BLaER1 treated with 17β-estradiol and CSF1 and Interleukin-3, amounts not matched to agents 10 nM and 100 nM (cell line): Measurements from ENCODE around the gene TAPBPL.

ENCODE experiments used
- H3K27ac ChIP-seq, 11 experiments: shearing (Covaris generic); formaldehyde crosslinking; 2 replicates each; pipeline ENCODE4 v1.8.1; 2022
- H3K27me3 ChIP-seq, 11 experiments: shearing (Covaris generic); formaldehyde crosslinking; 2 replicates each; pipeline ENCODE4 v1.8.1; 2022
- H3K36me3 ChIP-seq, 11 experiments: shearing (Covaris generic); formaldehyde crosslinking; 2 replicates each; pipeline ENCODE4 v1.8.1; 2022
- H3K4me1 ChIP-seq, 10 experiments: shearing (Covaris generic); formaldehyde crosslinking; 2 replicates each; pipeline ENCODE4 v1.8.1; 2022
- H3K4me2 ChIP-seq, 11 experiments: shearing (Covaris generic); formaldehyde crosslinking; 2 replicates each; pipeline ENCODE4 v1.8.1; 2022
- H3K4me3 ChIP-seq, 10 experiments: shearing (Covaris generic); formaldehyde crosslinking; 2 replicates each; pipeline ENCODE4 v1.8.1; 2022
- H3K9ac ChIP-seq, 11 experiments: shearing (Covaris generic); formaldehyde crosslinking; 2 replicates each; pipeline ENCODE4 v1.8.1; 2022
- H3K9me3 ChIP-seq, 11 experiments: shearing (Covaris generic); formaldehyde crosslinking; replicated peaks in 1 of 11; 2 replicates each; pipeline ENCODE4 v1.8.1; 2022
- H4K20me1 ChIP-seq, 11 experiments: shearing (Covaris generic); formaldehyde crosslinking; 2 replicates each; pipeline ENCODE4 v1.8.1; 2022
- Cebpa-rat ChIP-seq, 11 experiments: shearing (Covaris generic); IDR thresholded peaks; 2 replicates each; pipeline ENCODE4 v1.8.1; 2022

TAPBPL gene

DNA sequence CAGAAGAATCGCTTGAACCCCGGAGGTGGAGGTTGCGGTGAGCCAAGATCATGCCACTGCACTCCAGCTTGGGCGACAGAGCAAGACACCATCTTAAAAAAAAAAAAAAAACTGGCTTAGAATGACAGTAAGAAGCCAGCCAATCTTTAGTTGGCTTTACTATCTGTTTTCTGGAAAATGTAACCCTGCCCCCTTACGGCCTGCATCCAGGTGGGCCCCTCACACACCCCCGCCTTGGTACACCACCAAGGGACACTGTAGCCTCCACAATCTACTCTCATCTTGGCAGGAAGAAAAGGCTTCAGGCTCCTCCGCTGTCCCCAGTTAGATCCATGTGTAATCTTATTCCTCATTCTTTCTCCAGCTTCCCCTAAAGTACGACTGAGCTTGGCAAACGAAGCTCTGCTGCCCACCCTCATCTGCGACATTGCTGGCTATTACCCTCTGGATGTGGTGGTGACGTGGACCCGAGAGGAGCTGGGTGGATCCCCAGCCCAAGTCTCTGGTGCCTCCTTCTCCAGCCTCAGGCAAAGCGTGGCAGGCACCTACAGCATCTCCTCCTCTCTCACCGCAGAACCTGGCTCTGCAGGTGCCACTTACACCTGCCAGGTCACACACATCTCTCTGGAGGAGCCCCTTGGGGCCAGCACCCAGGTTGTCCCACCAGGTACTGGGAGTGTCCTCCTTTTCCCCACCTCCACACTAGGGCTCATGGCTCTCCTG lies 6.6 kb downstream of the TAPBPL start:
- Histone ChIP-seq H3K36me3 (peaks cover 50 to 88% (median 69%) of the 10 kb centered on the region in 11 experiments), H3K4me2 (peak overlapping the region; percentile 72 to 99 (median 93)), H3K9me3 (no peaks in the 10 kb centered on the region), H3K27me3 (no peaks in the 10 kb centered on the region), H3K9ac (peak overlapping the region in 4 of 11 experiments; percentile 16 to 43 (median 28); a peak in 5 of 22 replicates), H3K4me1 (peaks cover 64 to 77% (median 70%) of the 10 kb centered on the region in 10 experiments), H3K27ac (peak overlapping the region in 8 of 11 experiments; percentile 33 to 91 (median 83); a peak in 12 of 22 replicates), H3K4me3 (no peak overlapping the region), H4K20me1 (no peaks in the 10 kb centered on the region)
- TF ChIP-seq Cebpa-rat (IDR thresholded peaks at IDR 0.05): no peak

DNA sequence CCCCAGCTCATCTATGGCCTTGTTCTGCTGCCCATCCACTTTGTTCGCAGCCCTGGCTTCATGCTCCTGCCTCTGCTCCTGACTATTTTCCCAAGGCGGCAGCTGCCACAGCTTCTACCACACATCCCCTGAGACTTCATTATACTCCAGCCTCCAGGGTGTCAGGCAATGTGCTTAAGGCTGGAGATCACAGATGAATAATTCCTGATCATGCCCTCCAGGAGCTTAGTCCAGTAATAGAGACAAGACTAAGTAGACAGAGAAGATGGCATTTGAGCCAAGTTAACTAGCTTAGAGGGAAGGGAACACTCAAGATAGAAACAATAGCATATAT lies 7.1 kb downstream of the TAPBPL start:
- Histone ChIP-seq H3K9ac (peak overlapping the region in 4 of 11 experiments; percentile 16 to 43 (median 28); a peak in 5 of 22 replicates), H3K27ac (peak overlapping the region in 8 of 11 experiments; percentile 33 to 91 (median 83); a peak in 13 of 22 replicates), H3K4me3 (no peak overlapping the region), H3K9me3 (no peaks in the 10 kb centered on the region), H4K20me1 (no peaks in the 10 kb centered on the region), H3K36me3 (peaks cover 54 to 88% (median 70%) of the 10 kb centered on the region in 11 experiments), H3K4me2 (peak overlapping the region; percentile 72 to 99 (median 93)), H3K4me1 (peaks cover 64 to 78% (median 71%) of the 10 kb centered on the region in 10 experiments), H3K27me3 (no peaks in the 10 kb centered on the region)
- no peak for TF ChIP-seq Cebpa-rat (IDR thresholded peaks at IDR 0.05)

DNA sequence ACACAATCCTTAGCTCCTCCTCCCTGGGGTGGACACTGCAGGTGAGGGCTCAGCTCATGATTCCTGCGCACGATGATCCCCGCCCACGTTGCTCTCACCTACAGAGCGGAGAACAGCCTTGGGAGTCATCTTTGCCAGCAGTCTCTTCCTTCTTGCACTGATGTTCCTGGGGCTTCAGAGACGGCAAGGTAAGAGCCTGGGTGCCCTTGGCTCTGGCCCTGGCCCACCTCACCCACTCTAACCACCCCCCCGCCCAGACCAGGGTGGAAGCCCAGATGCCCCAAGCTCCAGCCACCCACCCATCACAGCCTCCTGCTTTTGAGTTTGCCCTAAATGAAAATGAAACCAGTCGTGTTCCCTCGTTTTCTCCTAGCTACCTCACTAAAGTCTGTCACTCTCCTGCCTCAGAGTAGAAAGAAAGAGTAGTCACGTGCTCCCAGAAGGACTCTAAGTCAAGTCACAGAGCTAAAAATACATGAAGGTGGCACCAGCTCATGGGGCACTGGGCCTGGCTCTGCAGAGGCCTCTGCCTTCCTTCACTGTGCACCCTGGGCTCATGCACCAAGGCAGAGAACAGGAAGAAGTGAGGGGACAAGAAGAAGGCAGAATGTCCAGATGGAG lies 9.0 kb downstream of the TAPBPL start:
- Histone ChIP-seq H3K27me3 (no peaks in the 10 kb centered on the region), H3K4me3 (peak overlapping the region; percentile 4 to 54 (median 38); a peak in 14 of 20 replicates), H3K9ac (peak overlapping the region; percentile 25 to 78 (median 67); a peak in 21 of 22 replicates), H3K4me1 (peaks cover 79 to 89% (median 87%) of the 10 kb centered on the region in 10 experiments), H3K4me2 (peak overlapping the region; percentile 72 to 99 (median 93)), H3K9me3 (no peaks in the 10 kb centered on the region), H4K20me1 (peaks cover 0 to 3% (median 0%) of the 10 kb centered on the region in 11 experiments; a peak in 4 of 22 replicates), H3K36me3 (peaks cover 60 to 90% (median 80%) of the 10 kb centered on the region in 11 experiments), H3K27ac (peak overlapping the region; percentile 78 to 91 (median 83); a peak in 21 of 22 replicates)
- TF ChIP-seq Cebpa-rat (IDR thresholded peaks at IDR 0.05): no peak

DNA sequence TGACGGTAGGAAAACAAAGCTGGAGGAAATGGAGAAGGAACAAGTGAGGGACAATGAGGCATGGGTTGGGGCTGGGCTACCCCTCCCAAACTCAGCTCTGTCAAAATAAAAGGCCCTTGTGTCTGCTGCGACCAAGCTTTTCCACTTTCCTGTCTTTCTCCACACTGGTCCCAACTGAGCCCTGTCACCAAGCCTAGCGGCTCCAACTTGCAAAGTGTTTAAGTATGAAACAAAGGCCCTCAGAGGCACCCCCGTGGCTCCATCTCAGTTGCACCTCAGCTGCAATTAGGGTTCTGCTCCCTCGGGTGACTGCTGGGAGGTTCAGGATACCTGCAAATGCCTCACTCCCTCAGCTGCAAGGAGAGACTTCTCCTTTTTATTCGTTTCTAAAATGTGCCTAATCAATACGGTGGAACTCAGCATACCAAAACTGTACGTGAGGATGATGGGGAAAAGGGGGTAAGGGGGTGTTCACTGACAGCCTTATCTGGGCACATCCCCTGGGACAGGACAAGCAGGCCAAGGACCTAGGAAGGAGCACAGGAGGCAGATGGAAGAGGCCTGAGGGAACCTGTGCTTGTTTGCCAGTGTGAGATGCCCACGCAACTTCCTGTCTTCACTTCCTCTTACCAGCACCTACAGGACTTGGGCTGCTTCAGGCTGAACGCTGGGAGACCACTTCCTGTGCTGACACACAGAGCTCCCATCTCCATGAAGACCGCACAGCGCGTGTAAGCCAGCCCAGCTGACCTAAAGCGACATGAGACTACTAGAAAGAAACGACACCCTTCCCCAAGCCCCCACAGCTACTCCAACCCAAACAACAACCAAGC lies 9.8 kb downstream of the TAPBPL start:
- H3K4me1 ChIP-seq: peaks cover 87 to 97% (median 94%) of the 10 kb centered on the region in 10 experiments
- H4K20me1 ChIP-seq: peaks cover 0 to 10% (median 0%) of the 10 kb centered on the region in 11 experiments; a peak in 4 of 22 replicates
- H3K27me3 ChIP-seq: no peaks in the 10 kb centered on the region
- peaks cover 0 to 6% (median 4%) of the 10 kb centered on the region in 11 experiments; a peak in 18 of 22 replicates for H3K9me3 ChIP-seq
- peak overlapping the region in 9 of 10 experiments; percentile 4 to 54 (median 38); a peak in 14 of 20 replicates for H3K4me3 ChIP-seq
- H3K4me2 ChIP-seq: peak overlapping the region; percentile 72 to 99 (median 93)
- TF ChIP-seq Cebpa-rat (IDR thresholded peaks at IDR 0.05): 0 out of 22 replicates have a peak, but pooled peaks of 1 of the 11 experiments have one; percentile 13
- H3K27ac ChIP-seq: peak overlapping the region; percentile 78 to 91 (median 83)
- H3K36me3 ChIP-seq: peaks cover 65 to 91% (median 83%) of the 10 kb centered on the region in 11 experiments
- H3K9ac ChIP-seq: peak overlapping the region; percentile 57 to 78 (median 67); a peak in 21 of 22 replicates

DNA sequence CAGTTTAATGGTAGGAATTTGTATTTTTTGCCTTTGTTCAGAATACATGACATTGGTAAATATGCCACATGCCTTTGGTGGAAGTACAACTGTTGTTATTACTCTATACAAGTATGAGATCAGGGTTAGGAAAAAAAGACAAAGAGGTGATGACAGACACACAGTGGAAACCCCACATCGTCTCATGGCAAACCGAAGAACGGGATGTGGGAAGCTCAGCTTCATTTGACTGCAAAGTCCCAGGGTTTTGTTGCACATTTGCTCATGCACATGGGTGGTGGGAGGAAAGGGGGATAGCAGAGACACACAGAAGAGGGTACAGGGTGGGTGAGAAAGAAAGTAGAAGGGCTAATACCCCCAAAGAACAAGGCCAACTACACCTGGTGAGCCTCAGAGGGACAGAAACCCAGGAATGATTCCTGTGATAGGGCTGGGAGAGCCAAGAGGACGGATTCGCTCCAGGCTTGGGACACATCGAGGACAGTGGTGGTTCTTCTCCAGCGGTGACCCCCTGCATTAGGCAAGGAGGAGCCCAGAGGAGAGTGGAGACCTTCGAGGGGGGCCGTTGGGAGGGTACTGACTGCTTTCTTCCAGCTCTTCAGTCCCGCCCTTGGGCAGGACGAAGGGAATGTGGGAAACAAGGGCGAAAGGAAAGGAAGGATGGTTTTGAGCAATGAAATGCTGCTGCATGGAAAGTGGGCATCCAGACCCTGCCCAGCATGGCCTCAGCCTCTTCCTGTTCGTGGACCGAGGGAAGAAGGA lies 10.6 kb downstream of the TAPBPL start:
- H3K4me1 ChIP-seq: peaks cover 90 to 99% (median 95%) of the 10 kb centered on the region in 10 experiments
- H3K36me3 ChIP-seq: peaks cover 57 to 91% (median 83%) of the 10 kb centered on the region in 11 experiments
- no peaks in the 10 kb centered on the region for H3K27me3 ChIP-seq
- no peak for TF ChIP-seq Cebpa-rat (IDR thresholded peaks at IDR 0.05)
- H3K4me2 ChIP-seq: peak overlapping the region; percentile 72 to 99 (median 93)
- H3K9ac ChIP-seq: peak overlapping the region; percentile 57 to 78 (median 67)
- peak overlapping the region; percentile 78 to 91 (median 83) for H3K27ac ChIP-seq
- H4K20me1 ChIP-seq: peaks cover 0 to 12% (median 0%) of the 10 kb centered on the region in 11 experiments; a peak in 4 of 22 replicates
- H3K4me3 ChIP-seq: peak overlapping the region in 8 of 10 experiments; percentile 10 to 49 (median 25); a peak in 9 of 20 replicates
- peaks cover 2 to 14% (median 12%) of the 10 kb centered on the region in 11 experiments; a peak in 21 of 22 replicates for H3K9me3 ChIP-seq

DNA sequence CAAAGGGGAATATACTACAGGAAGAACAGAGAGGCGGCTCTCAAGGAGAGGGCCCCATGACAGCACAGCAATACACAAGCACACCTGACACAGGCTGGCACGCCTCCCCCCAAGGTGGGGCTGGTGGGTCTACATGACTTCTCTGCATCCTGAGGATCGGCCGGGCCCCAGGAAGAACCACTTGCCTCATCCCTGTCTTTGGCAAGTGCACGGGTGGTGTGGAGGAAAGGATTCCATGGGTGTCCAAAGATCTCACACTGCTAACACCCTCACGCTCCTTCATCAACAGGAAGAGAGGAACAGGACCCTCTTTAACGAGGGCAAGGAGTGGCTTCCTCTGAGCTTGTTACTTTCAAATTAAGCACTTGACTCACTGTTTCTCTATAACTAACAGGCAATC lies 11.4 kb downstream of the TAPBPL start:
- peaks cover 10 to 22% (median 20%) of the 10 kb centered on the region in 11 experiments; a peak in 21 of 22 replicates for H3K9me3 ChIP-seq
- peak overlapping the region; percentile 19 to 78 (median 67); a peak in 19 of 22 replicates for H3K9ac ChIP-seq
- TF ChIP-seq Cebpa-rat (IDR thresholded peaks at IDR 0.05): no peak
- H3K4me3 ChIP-seq: peak overlapping the region in 5 of 10 experiments; percentile 11 to 49 (median 24); a peak in 6 of 20 replicates
- no peaks in the 10 kb centered on the region for H3K27me3 ChIP-seq
- peak overlapping the region; percentile 72 to 99 (median 93) for H3K4me2 ChIP-seq
- peaks cover 93 to 99% (median 97%) of the 10 kb centered on the region in 10 experiments for H3K4me1 ChIP-seq
- H4K20me1 ChIP-seq: peaks cover 0 to 12% (median 0%) of the 10 kb centered on the region in 11 experiments; a peak in 4 of 22 replicates
- peak overlapping the region; percentile 78 to 91 (median 83) for H3K27ac ChIP-seq
- H3K36me3 ChIP-seq: peaks cover 56 to 91% (median 83%) of the 10 kb centered on the region in 11 experiments

DNA sequence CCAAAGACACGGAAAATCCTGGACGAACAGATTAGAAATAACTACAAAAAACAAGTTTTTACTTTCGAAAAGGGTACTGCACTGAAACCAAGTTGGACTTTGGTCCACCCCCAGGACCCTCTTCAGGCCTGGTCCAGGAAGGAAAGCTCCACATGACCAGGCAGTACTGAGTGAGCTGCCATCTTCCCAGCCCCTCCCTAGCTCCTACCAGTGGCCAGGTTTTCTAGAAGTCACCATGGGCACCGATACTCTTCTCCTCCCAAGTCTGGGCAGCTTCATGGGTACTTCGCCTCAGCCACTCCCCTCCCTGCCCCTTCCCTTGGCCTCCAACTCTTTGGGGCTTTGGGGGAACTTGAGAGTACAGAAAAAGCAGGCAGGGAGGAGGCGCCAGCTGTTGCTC lies 12.0 kb downstream of the TAPBPL start:
- Histone ChIP-seq H3K4me3 (peak overlapping the region in 1 of 10 experiments; percentile 11; a peak in 2 of 20 replicates), H3K4me1 (peaks cover 94 to 99% (median 96%) of the 10 kb centered on the region in 10 experiments), H4K20me1 (peaks cover 0 to 12% (median 0%) of the 10 kb centered on the region in 11 experiments; a peak in 4 of 22 replicates), H3K4me2 (peak overlapping the region; percentile 72 to 99 (median 93)), H3K36me3 (peaks cover 49 to 91% (median 83%) of the 10 kb centered on the region in 11 experiments), H3K27ac (peak overlapping the region; percentile 78 to 91 (median 83); a peak in 21 of 22 replicates), H3K27me3 (no peaks in the 10 kb centered on the region), H3K9me3 (peaks cover 10 to 28% (median 26%) of the 10 kb centered on the region in 11 experiments; a peak in 21 of 22 replicates), H3K9ac (peak overlapping the region; percentile 19 to 78 (median 65); a peak in 16 of 22 replicates)
- no peak for TF ChIP-seq Cebpa-rat (IDR thresholded peaks at IDR 0.05)
